Mesenchymal stem cell (in vitro differentiated cells and primary cell): ENCODE data around the gene KCTD18.

Source experiments
- DNase-seq: peaks from one replicate; pipeline ENCODE4 v3.0.0-alpha.2; 2013
- H2AFZ ChIP-seq: one replicate; pipeline ENCODE4 v1.6.1; 2013; ENCODE audit warnings: low read depth, mild to moderate bottlenecking, control low read depth, inconsistent platforms, low read length, moderate library complexity
- H2AK5ac ChIP-seq: 2 replicates; pipeline ENCODE4 v1.6.1; 2013; ENCODE audit warnings: low read length, moderate library complexity, mild to moderate bottlenecking, inconsistent platforms; ENCODE audit not compliant: severe bottlenecking
- H2BK120ac ChIP-seq: one replicate; pipeline ENCODE4 v1.6.1; 2013; ENCODE audit warnings: low read depth, mild to moderate bottlenecking, inconsistent platforms, low read length, moderate library complexity
- H2BK12ac ChIP-seq, 2 experiments: one replicate each; pipeline ENCODE4 v1.6.1; 2013; ENCODE audit warnings: inconsistent platforms in 2 of 2, low read length in 2 of 2, mild to moderate bottlenecking in 2 of 2, moderate library complexity in 2 of 2, control low read depth in 1 of 2
- H2BK15ac ChIP-seq: one replicate; pipeline ENCODE4 v1.6.1; 2013; ENCODE audit warnings: mild to moderate bottlenecking, low read depth, inconsistent platforms; ENCODE audit not compliant: poor library complexity, severe bottlenecking
- H2BK5ac ChIP-seq: 2 replicates; pipeline ENCODE4 v1.6.1; 2013; ENCODE audit warnings: low read depth, mild to moderate bottlenecking, low read length, control low read depth, inconsistent platforms; ENCODE audit not compliant: poor library complexity, severe bottlenecking
- H3K14ac ChIP-seq, 2 experiments: one replicate each; pipeline ENCODE4 v1.6.1; 2013; ENCODE audit warnings: inconsistent platforms in 2 of 2, low read length in 2 of 2, control low read depth in 1 of 2, mild to moderate bottlenecking in 1 of 2, moderate library complexity in 1 of 2
- H3K18ac ChIP-seq, 2 experiments: one replicate each; pipeline ENCODE4 v1.6.1; 2013; ENCODE audit warnings: inconsistent platforms in 2 of 2, low read length in 2 of 2, control low read depth in 1 of 2, low read depth in 1 of 2, mild to moderate bottlenecking in 1 of 2
- H3K23ac ChIP-seq, 2 experiments: one replicate each; pipeline ENCODE4 v1.6.1; 2013; ENCODE audit warnings: inconsistent platforms in 2 of 2, low read length in 2 of 2, mild to moderate bottlenecking in 2 of 2, moderate library complexity in 2 of 2, control low read depth in 1 of 2
- H3K27ac ChIP-seq: 2 replicates; pipeline ENCODE4 v1.5.1; 2013; ENCODE audit warnings: mild to moderate bottlenecking, moderate library complexity, low read length, control low read depth, inconsistent platforms; ENCODE audit not compliant: poor library complexity, severe bottlenecking
- H3K27me3 ChIP-seq, 2 experiments: 2 replicates each; pipeline versions ENCODE4 v1.6.1 to v1.7.0; 2013; ENCODE audit warnings: low read length in 2 of 2, mild to moderate bottlenecking in 2 of 2, moderate library complexity in 2 of 2, control low read depth in 1 of 2, inconsistent platforms in 1 of 2; ENCODE audit not compliant: control insufficient read depth in 1 of 2, insufficient read depth in 1 of 2
- H3K36me3 ChIP-seq, 2 experiments: 2 replicates each; pipeline versions ENCODE4 v1.6.1 to v1.7.0; 2013; ENCODE audit warnings: low read length in 2 of 2, control low read depth in 1 of 2, inconsistent platforms in 1 of 2, low read depth in 1 of 2, mild to moderate bottlenecking in 1 of 2; ENCODE audit not compliant: insufficient read depth in 2 of 2, control insufficient read depth in 1 of 2
- H3K4ac ChIP-seq, 2 experiments: one replicate each; pipeline ENCODE4 v1.6.1; 2013; ENCODE audit warnings: inconsistent platforms in 2 of 2, low read length in 2 of 2, mild to moderate bottlenecking in 2 of 2, moderate library complexity in 2 of 2, control low read depth in 1 of 2, low read depth in 1 of 2
- H3K4me1 ChIP-seq: 2 replicates; pipeline ENCODE4 v1.6.1; 2013; ENCODE audit warnings: low read depth, low read length, control low read depth; ENCODE audit not compliant: control insufficient read depth, insufficient read depth
- H3K4me2 ChIP-seq: 2 replicates; pipeline ENCODE4 v1.6.1; 2013; ENCODE audit warnings: low read length, mild to moderate bottlenecking, inconsistent platforms; ENCODE audit not compliant: poor library complexity, severe bottlenecking
- H3K4me3 ChIP-seq, 2 experiments: 2 replicates each; pipeline versions ENCODE4 v1.5.1 to v1.7.0; 2013; ENCODE audit warnings: low read length in 2 of 2, mild to moderate bottlenecking in 2 of 2, control low read depth in 1 of 2, low read depth in 1 of 2; ENCODE audit not compliant: insufficient read depth in 1 of 2
- H3K79me1 ChIP-seq: replicated peaks from 2 replicates; pipeline ENCODE4 v1.6.1; 2013; ENCODE audit warnings: mild to moderate bottlenecking, control low read depth, low read length, inconsistent platforms; ENCODE audit not compliant: poor library complexity, severe bottlenecking
- H3K9ac ChIP-seq: 2 replicates; pipeline ENCODE4 v1.7.0; 2013; ENCODE audit warnings: mild to moderate bottlenecking, low read length, moderate library complexity
- H3K9me3 ChIP-seq: 2 replicates; pipeline ENCODE4 v1.7.0; 2013; ENCODE audit warnings: mild to moderate bottlenecking, low read length; ENCODE audit not compliant: control insufficient read depth
- H4K8ac ChIP-seq: one replicate; pipeline ENCODE4 v1.6.1; 2013; ENCODE audit warnings: inconsistent platforms, mild to moderate bottlenecking, low read length, moderate library complexity
- H4K91ac ChIP-seq: one replicate; pipeline ENCODE4 v1.6.1; 2013; ENCODE audit warnings: mild to moderate bottlenecking, low read length, inconsistent platforms
- whole genome bisulfite sequencing: methylation state at CpG from one replicate; pipeline ENCODE4 v1.1.7; 2013; ENCODE audit warnings: mixed read lengths; 5-methylcytosine and 5-hydroxymethylcytosine counted together

Gene KCTD18

GRCh38 chr2:200449149-200449548, 60.7 kb downstream of the KCTD18 start:
- H2AFZ ChIP-seq, result no peak overlapping the region
- no peak overlapping the region for H2BK5ac ChIP-seq
- no peak overlapping the region for H2BK15ac ChIP-seq
- H3K4me1 ChIP-seq, result no peaks in the 10 kb centered on the region
- WGBS, result 85% methylated on average over 4 of the region's 4 CpGs
- H3K27ac ChIP-seq, result no peak overlapping the region
- H3K9ac ChIP-seq, result no peak overlapping the region
- no peak overlapping the region for H3K4me2 ChIP-seq
- no peak overlapping the region for H3K14ac ChIP-seq
- no peak overlapping the region for H2AK5ac ChIP-seq
- no peak overlapping the region for H4K91ac ChIP-seq
- no peaks in the 10 kb centered on the region for H3K9me3 ChIP-seq
- H2BK12ac ChIP-seq, result no peak overlapping the region
- no peak overlapping the region for H3K4me3 ChIP-seq
- H4K8ac ChIP-seq, result no peak overlapping the region
- H2BK120ac ChIP-seq, result no peak overlapping the region
- peaks cover 33 to 40% of the 10 kb centered on the region in 2 experiments for H3K36me3 ChIP-seq
- H3K79me1 ChIP-seq, result peaks cover 33% of the 10 kb centered on the region
- no peak overlapping the region for H3K23ac ChIP-seq
- H3K27me3 ChIP-seq, result no peaks in the 10 kb centered on the region
- DNase-seq, result no peak
- no peak overlapping the region for H3K18ac ChIP-seq
- no peak overlapping the region for H3K4ac ChIP-seq

GRCh38 chr2:200448455-200448854, 61.4 kb downstream of the KCTD18 start:
- Histone ChIP-seq H3K9me3 (no peaks in the 10 kb centered on the region), H3K14ac (no peak overlapping the region), H2AK5ac (no peak overlapping the region), H2BK5ac (no peak overlapping the region), H4K91ac (no peak overlapping the region), H3K4me1 (no peaks in the 10 kb centered on the region), H3K9ac (no peak overlapping the region), H3K79me1 (peaks cover 33% of the 10 kb centered on the region), H3K27me3 (no peaks in the 10 kb centered on the region), H3K4me3 (no peak overlapping the region), H3K36me3 (peaks cover 33 to 41% of the 10 kb centered on the region in 2 experiments), H2BK15ac (no peak overlapping the region), H2AFZ (no peak overlapping the region), H4K8ac (no peak overlapping the region), H3K18ac (no peak overlapping the region), H2BK120ac (no peak overlapping the region), H3K23ac (no peak overlapping the region), H3K4me2 (no peak overlapping the region), H3K4ac (no peak overlapping the region), H2BK12ac (no peak overlapping the region), H3K27ac (no peak overlapping the region)
- no peak for DNase-seq

GRCh38 chr2:200447139-200447855, 62.6 kb downstream of the KCTD18 start:
- Histone ChIP-seq H3K9me3 (no peaks in the 10 kb centered on the region), H2BK15ac (no peak overlapping the region), H2BK120ac (no peak overlapping the region), H3K79me1 (peaks cover 28% of the 10 kb centered on the region), H2AFZ (no peak overlapping the region), H2AK5ac (no peak overlapping the region), H3K4me2 (no peak overlapping the region), H3K4me1 (peaks cover under 1% of the 10 kb centered on the region), H3K4ac (no peak overlapping the region), H3K4me3 (no peak overlapping the region), H4K8ac (no peak overlapping the region), H3K27ac (no peak overlapping the region), H3K9ac (no peak overlapping the region), H3K14ac (no peak overlapping the region), H2BK12ac (no peak overlapping the region), H3K18ac (no peak overlapping the region), H3K23ac (no peak overlapping the region), H3K27me3 (no peaks in the 10 kb centered on the region), H4K91ac (no peak overlapping the region), H2BK5ac (no peak overlapping the region), H3K36me3 (peaks cover 31 to 44% of the 10 kb centered on the region in 2 experiments)
- WGBS, result 70% methylated on average over 2 of the region's 4 CpGs
- peak; percentile 38 for DNase-seq

DNA sequence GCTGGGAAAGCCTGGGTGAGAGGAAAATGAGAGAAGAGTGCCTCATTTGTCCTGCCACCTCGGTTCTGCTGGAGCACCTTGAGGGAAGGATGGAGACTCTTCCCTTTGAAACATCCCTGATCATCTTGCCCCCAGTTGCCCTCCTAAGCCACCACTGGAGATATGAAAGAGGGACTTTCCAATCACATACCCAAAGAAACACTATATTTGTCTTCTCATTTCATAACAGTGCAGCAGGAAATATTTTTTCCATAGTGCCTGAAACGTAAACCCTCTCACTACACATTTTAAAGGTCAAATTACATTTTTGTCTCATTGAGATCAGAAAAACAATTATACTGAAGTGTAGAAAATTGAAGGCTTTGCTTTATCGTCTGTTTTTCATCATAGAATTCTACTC, 63.3 kb downstream of the KCTD18 start:
- Histone ChIP-seq H3K14ac (no peak overlapping the region), H2BK120ac (no peak overlapping the region), H2AK5ac (no peak overlapping the region), H2AFZ (no peak overlapping the region), H3K4me2 (no peak overlapping the region), H4K8ac (no peak overlapping the region), H3K4me3 (no peak overlapping the region), H3K4me1 (peaks cover 2% of the 10 kb centered on the region), H2BK15ac (no peak overlapping the region), H3K79me1 (peaks cover 28% of the 10 kb centered on the region), H3K18ac (no peak overlapping the region), H4K91ac (no peak overlapping the region), H2BK12ac (no peak overlapping the region), H3K4ac (no peak overlapping the region), H3K36me3 (peaks cover 31 to 44% of the 10 kb centered on the region in 2 experiments), H3K27me3 (no peaks in the 10 kb centered on the region), H3K27ac (no peak overlapping the region), H2BK5ac (no peak overlapping the region), H3K9ac (no peak overlapping the region), H3K9me3 (no peaks in the 10 kb centered on the region), H3K23ac (no peak overlapping the region)
- no peak for DNase-seq
- WGBS, result 94% methylated on average over 1 of the region's 3 CpGs
